GM23338 (cell line): ENCODE results near the gene SPHKAP. TPM values are rescaled to one million over a fixed set of nuclear protein-coding genes. Genes with fewer than 3 reads are reported as not detected.

Experiments
- ATAC-seq: fragments of 200-7000 bp; cut with Tn5 transposase; 3 replicates; pipeline ENCODE4 v1.9.1; 2020
- DNase-seq: peaks from one replicate; pipeline ENCODE4 v3.0.0-alpha.2; 2015; ENCODE audit warnings: low spot score
- H2AFZ ChIP-seq: fragments of 200-600 bp; sonication (generic); 2 replicates; pipeline ENCODE4 v1.8.0; 2016; ENCODE audit warnings: antibody characterized with exemption, mild to moderate bottlenecking, moderate library complexity
- H3F3A ChIP-seq: fragments of 200-600 bp; sonication (generic); replicated peaks from 2 replicates; pipeline ENCODE4 v1.8.0; 2017; ENCODE audit warnings: antibody characterized with exemption, mixed run types, low read depth
- H3K27ac ChIP-seq: fragments of 200-600 bp; sonication (generic); 2 replicates; pipeline ENCODE4 v1.6.1; 2016; ENCODE audit warnings: low read depth
- H3K27me3 ChIP-seq: fragments of 200-600 bp; sonication (generic); 2 replicates; pipeline ENCODE4 v1.8.0; 2016; ENCODE audit warnings: mild to moderate bottlenecking, mixed run types, moderate library complexity; ENCODE audit not compliant: insufficient read depth
- H3K36me3 ChIP-seq: fragments of 200-600 bp; sonication (generic); 2 replicates; pipeline ENCODE4 v1.8.0; 2016; ENCODE audit warnings: mild to moderate bottlenecking; ENCODE audit not compliant: insufficient read depth
- H3K4me1 ChIP-seq: fragments of 200-600 bp; sonication (generic); 2 replicates; pipeline ENCODE4 v1.8.0; 2016; ENCODE audit warnings: mild to moderate bottlenecking, moderate library complexity; ENCODE audit not compliant: insufficient read depth
- H3K4me2 ChIP-seq: fragments of 200-600 bp; sonication (generic); 2 replicates; pipeline ENCODE4 v1.7.1; 2017; ENCODE audit warnings: mixed run types
- H3K4me3 ChIP-seq: fragments of 200-600 bp; sonication (generic); 2 replicates; pipeline ENCODE4 v1.6.1; 2016; ENCODE audit warnings: mixed run types
- H3K79me2 ChIP-seq: fragments of 200-600 bp; sonication (generic); replicated peaks from 2 replicates; pipeline ENCODE4 v1.8.0; 2017; ENCODE audit warnings: mild to moderate bottlenecking; ENCODE audit not compliant: insufficient read depth
- H3K9me2 ChIP-seq: fragments of 200-600 bp; sonication (generic); 2 replicates; pipeline ENCODE4 v1.8.0; 2017; ENCODE audit not compliant: insufficient read depth
- H4K20me1 ChIP-seq: fragments of 200-600 bp; sonication (generic); replicated peaks from 2 replicates; pipeline ENCODE4 v1.8.0; 2017; ENCODE audit warnings: mild to moderate bottlenecking; ENCODE audit not compliant: insufficient read depth
- H3K27ac Mint-ChIP-seq: 2 replicates; pipeline ENCODE4 v1.8.0; 2020; ENCODE audit warnings: inconsistent platforms, mild to moderate bottlenecking, moderate library complexity, mixed read lengths
- H3K27me3 Mint-ChIP-seq: 3 replicates; pipeline ENCODE4 v1.8.0; 2022; ENCODE audit warnings: low read depth, mild to moderate bottlenecking, moderate library complexity, mixed read lengths, inconsistent platforms; ENCODE audit not compliant: insufficient read depth, poor library complexity
- H3K36me3 Mint-ChIP-seq: 3 replicates; pipeline ENCODE4 v1.8.0; 2021; ENCODE audit warnings: low read depth, mild to moderate bottlenecking, inconsistent platforms, moderate library complexity, mixed read lengths
- H3K4me1 Mint-ChIP-seq: 3 replicates; pipeline ENCODE4 v1.8.0; 2020; ENCODE audit warnings: mild to moderate bottlenecking, inconsistent platforms, mixed read lengths
- H3K4me3 Mint-ChIP-seq: 3 replicates; pipeline ENCODE4 v1.8.0; 2021; ENCODE audit warnings: moderate library complexity, mild to moderate bottlenecking, inconsistent platforms, mixed read lengths
- H3K9me3 Mint-ChIP-seq: 3 replicates; pipeline ENCODE4 v1.8.0; 2020; ENCODE audit warnings: moderate library complexity, mild to moderate bottlenecking, inconsistent platforms, mixed read lengths
- CREB1 ChIP-seq: fragments of 250-450 bp; sonication (Bioruptor Pico); IDR thresholded peaks from 2 replicates; pipeline ENCODE4 v1.5.0; 2020; ENCODE audit warnings: low read depth, mild to moderate bottlenecking, moderate library complexity
- EZH2 ChIP-seq: fragments of 200-600 bp; sonication (generic); IDR thresholded peaks from one replicate; pipeline ENCODE4 v1.8.0; 2017; ENCODE audit warnings: antibody characterized with exemption, mild to moderate bottlenecking, low read depth; ENCODE audit not compliant: unreplicated experiment
- EZH2phosphoT487 ChIP-seq: fragments of 200-600 bp; sonication (generic); IDR thresholded peaks from one replicate; pipeline ENCODE4 v1.8.1; 2018; ENCODE audit warnings: antibody characterized with exemption; ENCODE audit not compliant: unreplicated experiment
- JUNB ChIP-seq: IDR thresholded peaks from one replicate; pipeline ENCODE4 v1.6.1; 2016; ENCODE audit warnings: antibody characterized with exemption; ENCODE audit not compliant: unreplicated experiment
- NANOG ChIP-seq: IDR thresholded peaks from 2 replicates; pipeline ENCODE4 v1.6.1; 2016; ENCODE audit warnings: antibody characterized with exemption, borderline replicate concordance
- POLR2AphosphoS5 ChIP-seq: IDR thresholded peaks from 2 replicates; pipeline ENCODE4 v1.6.1; 2016; ENCODE audit warnings: antibody characterized with exemption, low read depth
- STAT1 ChIP-seq: IDR thresholded peaks from one replicate; pipeline ENCODE4 v1.6.1; 2016; ENCODE audit warnings: antibody characterized with exemption; ENCODE audit not compliant: unreplicated experiment
- ZNF114 ChIP-seq: fragments of 250-450 bp; sonication (Bioruptor Pico); IDR thresholded peaks from 2 replicates; pipeline ENCODE4 v1.5.0; 2020; ENCODE audit warnings: mild to moderate bottlenecking, moderate library complexity
- ZNF331 ChIP-seq: fragments of 250-450 bp; sonication (Bioruptor Pico); IDR thresholded peaks from 2 replicates; pipeline ENCODE4 v1.5.0; 2020; ENCODE audit warnings: low read depth, mild to moderate bottlenecking, moderate library complexity
- polyA plus RNA-seq: library from polyadenylated mRNA; unstranded; fragments of >200 nt; fragmentation: Nextera tagmentation; extraction: Ambion mirVana; gene quantifications from 2 replicates; pipeline ENCODE4 v1.2.1, GENCODE V29; 2016
- total RNA-seq: library from RNA; depleted of rRNA; stranded (reverse); fragments of >200 nt; shearing (Covaris generic); gene quantifications from 2 replicates; pipeline ENCODE4 v1.2.3, GENCODE V29; 2014
- TF ChIP-seq, protein P1 (sequence below): IDR thresholded peaks from one replicate; pipeline ENCODE4 v1.6.1; 2018; ENCODE audit warnings: antibody characterized with exemption; ENCODE audit not compliant: unreplicated experiment
- TF ChIP-seq, protein P2 (sequence below): IDR thresholded peaks from 2 replicates; pipeline ENCODE4 v1.6.1; 2016; ENCODE audit warnings: antibody characterized with exemption
- TF ChIP-seq, protein P3 (sequence below): fragments of 250-450 bp; sonication (Bioruptor Pico); IDR thresholded peaks from 2 replicates; pipeline ENCODE4 v1.5.0; 2020; ENCODE audit warnings: mild to moderate bottlenecking, moderate library complexity

Gene SPHKAP
- total and polyA plus RNA-seq, 2 experiments from 2014 or later: 0.10 TPM; not detected in 1

DNA sequence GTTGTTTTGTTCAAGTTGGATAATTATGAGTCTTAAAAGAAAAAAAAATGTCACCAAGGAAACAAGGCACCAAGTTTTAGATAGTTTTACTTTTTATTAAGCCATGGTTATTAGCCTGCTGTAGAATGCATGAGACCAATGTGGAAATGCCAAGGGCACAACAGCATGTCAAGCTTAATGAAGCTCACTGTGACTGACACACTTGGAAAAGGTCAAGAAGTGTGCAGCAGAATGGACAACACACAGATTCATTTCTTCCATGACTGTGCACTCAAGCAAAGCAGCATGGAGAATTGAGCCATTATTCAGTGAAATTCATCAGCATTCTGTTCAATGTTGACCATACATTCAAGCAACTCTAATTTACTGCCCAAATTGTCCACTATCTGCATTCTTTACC is 23.6 kb downstream of the SPHKAP start (continued):
- TF ChIP-seq, protein P1, sequence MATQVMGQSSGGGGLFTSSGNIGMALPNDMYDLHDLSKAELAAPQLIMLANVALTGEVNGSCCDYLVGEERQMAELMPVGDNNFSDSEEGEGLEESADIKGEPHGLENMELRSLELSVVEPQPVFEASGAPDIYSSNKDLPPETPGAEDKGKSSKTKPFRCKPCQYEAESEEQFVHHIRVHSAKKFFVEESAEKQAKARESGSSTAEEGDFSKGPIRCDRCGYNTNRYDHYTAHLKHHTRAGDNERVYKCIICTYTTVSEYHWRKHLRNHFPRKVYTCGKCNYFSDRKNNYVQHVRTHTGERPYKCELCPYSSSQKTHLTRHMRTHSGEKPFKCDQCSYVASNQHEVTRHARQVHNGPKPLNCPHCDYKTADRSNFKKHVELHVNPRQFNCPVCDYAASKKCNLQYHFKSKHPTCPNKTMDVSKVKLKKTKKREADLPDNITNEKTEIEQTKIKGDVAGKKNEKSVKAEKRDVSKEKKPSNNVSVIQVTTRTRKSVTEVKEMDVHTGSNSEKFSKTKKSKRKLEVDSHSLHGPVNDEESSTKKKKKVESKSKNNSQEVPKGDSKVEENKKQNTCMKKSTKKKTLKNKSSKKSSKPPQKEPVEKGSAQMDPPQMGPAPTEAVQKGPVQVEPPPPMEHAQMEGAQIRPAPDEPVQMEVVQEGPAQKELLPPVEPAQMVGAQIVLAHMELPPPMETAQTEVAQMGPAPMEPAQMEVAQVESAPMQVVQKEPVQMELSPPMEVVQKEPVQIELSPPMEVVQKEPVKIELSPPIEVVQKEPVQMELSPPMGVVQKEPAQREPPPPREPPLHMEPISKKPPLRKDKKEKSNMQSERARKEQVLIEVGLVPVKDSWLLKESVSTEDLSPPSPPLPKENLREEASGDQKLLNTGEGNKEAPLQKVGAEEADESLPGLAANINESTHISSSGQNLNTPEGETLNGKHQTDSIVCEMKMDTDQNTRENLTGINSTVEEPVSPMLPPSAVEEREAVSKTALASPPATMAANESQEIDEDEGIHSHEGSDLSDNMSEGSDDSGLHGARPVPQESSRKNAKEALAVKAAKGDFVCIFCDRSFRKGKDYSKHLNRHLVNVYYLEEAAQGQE: no peak
- no peak for TF ChIP-seq STAT1

DNA sequence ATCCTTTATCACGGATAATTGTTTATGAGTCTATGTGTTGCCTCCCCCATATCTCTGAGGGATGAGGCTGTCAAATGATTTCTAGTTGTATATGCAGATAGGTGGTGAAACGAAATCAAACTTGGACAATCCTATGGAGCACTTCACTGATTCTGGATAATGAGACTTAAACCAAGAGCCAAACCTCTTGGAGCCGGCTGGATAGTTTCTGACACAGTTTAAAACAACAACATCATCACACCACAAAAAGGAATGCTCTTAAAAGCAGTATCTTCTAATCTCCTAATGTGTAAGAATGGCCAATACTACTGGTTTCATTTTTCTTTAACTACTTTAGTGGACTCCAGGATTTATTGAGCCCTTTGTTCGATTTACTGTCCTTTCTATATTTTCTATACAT is 36.5 kb downstream of the SPHKAP start:
- ATAC-seq (no peak), DNase-seq (no peak)
- no peaks in the 10 kb centered on the region for H3F3A ChIP-seq
- no peak overlapping the region for H2AFZ ChIP-seq
- no peaks in the 10 kb centered on the region for H3K9me2 ChIP-seq
- TF ChIP-seq EZH2: no peak
- TF ChIP-seq ZNF114 (CRISPR knock-in tag): no peak
- TF ChIP-seq POLR2AphosphoS5: no peak
- TF ChIP-seq EZH2phosphoT487: no peak
- no peak for TF ChIP-seq STAT1
- no peak for TF ChIP-seq ZNF331
- no peak for TF ChIP-seq CREB1
- TF ChIP-seq, protein P2, sequence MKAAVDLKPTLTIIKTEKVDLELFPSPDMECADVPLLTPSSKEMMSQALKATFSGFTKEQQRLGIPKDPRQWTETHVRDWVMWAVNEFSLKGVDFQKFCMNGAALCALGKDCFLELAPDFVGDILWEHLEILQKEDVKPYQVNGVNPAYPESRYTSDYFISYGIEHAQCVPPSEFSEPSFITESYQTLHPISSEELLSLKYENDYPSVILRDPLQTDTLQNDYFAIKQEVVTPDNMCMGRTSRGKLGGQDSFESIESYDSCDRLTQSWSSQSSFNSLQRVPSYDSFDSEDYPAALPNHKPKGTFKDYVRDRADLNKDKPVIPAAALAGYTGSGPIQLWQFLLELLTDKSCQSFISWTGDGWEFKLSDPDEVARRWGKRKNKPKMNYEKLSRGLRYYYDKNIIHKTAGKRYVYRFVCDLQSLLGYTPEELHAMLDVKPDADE: no peak
- TF ChIP-seq NANOG: no peak
- TF ChIP-seq, protein P3, sequence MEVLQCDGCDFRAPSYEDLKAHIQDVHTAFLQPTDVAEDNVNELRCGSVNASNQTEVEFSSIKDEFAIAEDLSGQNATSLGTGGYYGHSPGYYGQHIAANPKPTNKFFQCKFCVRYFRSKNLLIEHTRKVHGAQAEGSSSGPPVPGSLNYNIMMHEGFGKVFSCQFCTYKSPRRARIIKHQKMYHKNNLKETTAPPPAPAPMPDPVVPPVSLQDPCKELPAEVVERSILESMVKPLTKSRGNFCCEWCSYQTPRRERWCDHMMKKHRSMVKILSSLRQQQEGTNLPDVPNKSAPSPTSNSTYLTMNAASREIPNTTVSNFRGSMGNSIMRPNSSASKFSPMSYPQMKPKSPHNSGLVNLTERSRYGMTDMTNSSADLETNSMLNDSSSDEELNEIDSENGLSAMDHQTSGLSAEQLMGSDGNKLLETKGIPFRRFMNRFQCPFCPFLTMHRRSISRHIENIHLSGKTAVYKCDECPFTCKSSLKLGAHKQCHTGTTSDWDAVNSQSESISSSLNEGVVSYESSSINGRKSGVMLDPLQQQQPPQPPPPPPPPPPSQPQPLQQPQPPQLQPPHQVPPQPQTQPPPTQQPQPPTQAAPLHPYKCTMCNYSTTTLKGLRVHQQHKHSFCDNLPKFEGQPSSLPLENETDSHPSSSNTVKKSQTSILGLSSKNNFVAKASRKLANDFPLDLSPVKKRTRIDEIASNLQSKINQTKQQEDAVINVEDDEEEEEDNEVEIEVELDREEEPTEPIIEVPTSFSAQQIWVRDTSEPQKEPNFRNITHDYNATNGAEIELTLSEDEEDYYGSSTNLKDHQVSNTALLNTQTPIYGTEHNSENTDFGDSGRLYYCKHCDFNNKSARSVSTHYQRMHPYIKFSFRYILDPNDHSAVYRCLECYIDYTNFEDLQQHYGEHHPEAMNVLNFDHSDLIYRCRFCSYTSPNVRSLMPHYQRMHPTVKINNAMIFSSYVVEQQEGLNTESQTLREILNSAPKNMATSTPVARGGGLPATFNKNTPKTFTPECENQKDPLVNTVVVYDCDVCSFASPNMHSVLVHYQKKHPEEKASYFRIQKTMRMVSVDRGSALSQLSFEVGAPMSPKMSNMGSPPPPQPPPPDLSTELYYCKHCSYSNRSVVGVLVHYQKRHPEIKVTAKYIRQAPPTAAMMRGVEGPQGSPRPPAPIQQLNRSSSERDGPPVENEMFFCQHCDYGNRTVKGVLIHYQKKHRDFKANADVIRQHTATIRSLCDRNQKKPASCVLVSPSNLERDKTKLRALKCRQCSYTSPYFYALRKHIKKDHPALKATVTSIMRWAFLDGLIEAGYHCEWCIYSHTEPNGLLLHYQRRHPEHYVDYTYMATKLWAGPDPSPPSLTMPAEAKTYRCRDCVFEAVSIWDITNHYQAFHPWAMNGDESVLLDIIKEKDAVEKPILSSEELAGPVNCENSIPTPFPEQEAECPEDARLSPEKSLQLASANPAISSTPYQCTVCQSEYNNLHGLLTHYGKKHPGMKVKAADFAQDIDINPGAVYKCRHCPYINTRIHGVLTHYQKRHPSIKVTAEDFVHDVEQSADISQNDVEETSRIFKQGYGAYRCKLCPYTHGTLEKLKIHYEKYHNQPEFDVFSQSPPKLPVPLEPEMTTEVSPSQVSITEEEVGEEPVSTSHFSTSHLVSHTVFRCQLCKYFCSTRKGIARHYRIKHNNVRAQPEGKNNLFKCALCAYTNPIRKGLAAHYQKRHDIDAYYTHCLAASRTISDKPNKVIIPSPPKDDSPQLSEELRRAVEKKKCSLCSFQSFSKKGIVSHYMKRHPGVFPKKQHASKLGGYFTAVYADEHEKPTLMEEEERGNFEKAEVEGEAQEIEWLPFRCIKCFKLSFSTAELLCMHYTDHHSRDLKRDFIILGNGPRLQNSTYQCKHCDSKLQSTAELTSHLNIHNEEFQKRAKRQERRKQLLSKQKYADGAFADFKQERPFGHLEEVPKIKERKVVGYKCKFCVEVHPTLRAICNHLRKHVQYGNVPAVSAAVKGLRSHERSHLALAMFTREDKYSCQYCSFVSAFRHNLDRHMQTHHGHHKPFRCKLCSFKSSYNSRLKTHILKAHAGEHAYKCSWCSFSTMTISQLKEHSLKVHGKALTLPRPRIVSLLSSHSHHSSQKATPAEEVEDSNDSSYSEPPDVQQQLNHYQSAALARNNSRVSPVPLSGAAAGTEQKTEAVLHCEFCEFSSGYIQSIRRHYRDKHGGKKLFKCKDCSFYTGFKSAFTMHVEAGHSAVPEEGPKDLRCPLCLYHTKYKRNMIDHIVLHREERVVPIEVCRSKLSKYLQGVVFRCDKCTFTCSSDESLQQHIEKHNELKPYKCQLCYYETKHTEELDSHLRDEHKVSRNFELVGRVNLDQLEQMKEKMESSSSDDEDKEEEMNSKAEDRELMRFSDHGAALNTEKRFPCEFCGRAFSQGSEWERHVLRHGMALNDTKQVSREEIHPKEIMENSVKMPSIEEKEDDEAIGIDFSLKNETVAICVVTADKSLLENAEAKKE (CRISPR knock-in tag): no peak
- no peak for TF ChIP-seq JUNB
- H3K4me2 ChIP-seq: no peak overlapping the region
- no peaks in the 10 kb centered on the region for H4K20me1 ChIP-seq
- no peaks in the 10 kb centered on the region for H3K4me1 Mint-ChIP-seq
- no peaks in the 10 kb centered on the region for H3K27me3 ChIP-seq
- H3K27ac Mint-ChIP-seq: no peak overlapping the region
- H3K4me1 ChIP-seq: no peaks in the 10 kb centered on the region
- H3K9me3 Mint-ChIP-seq: no peaks in the 10 kb centered on the region
- H3K27ac ChIP-seq: no peak overlapping the region
- H3K36me3 ChIP-seq: no peaks in the 10 kb centered on the region
- H3K27me3 Mint-ChIP-seq: peaks cover 4% of the 10 kb centered on the region
- no peaks in the 10 kb centered on the region for H3K79me2 ChIP-seq
- no peak overlapping the region for H3K4me3 ChIP-seq
- no peaks in the 10 kb centered on the region for H3K36me3 Mint-ChIP-seq
- no peak overlapping the region for H3K4me3 Mint-ChIP-seq
